Smooth muscle cell (in vitro differentiated cells): ENCODE data around the gene LCE3E. TPM values are rescaled to one million over a fixed set of nuclear protein-coding genes. Genes with fewer than 3 reads are reported as not detected.

Source experiments
- DNase-seq: peaks from one replicate; lab custom pipeline; 2025; ENCODE audit not compliant: unreplicated experiment; lab: John Stamatoyannopoulos, UW
- H2AFZ ChIP-seq: fragments of 200-600 bp; sonication (generic); 2 replicates; pipeline ENCODE4 v1.6.0; 2016; ENCODE audit warnings: antibody characterized with exemption, low read depth, mild to moderate bottlenecking
- H3F3A ChIP-seq: fragments of 200-600 bp; sonication (generic); 2 replicates; pipeline ENCODE4 v1.6.0; 2017; ENCODE audit warnings: antibody characterized with exemption, low read depth
- H3K27ac ChIP-seq: fragments of 200-600 bp; sonication (generic); 2 replicates; pipeline ENCODE4 v1.5.1; 2016; ENCODE audit warnings: low read depth, mild to moderate bottlenecking
- H3K27me3 ChIP-seq: fragments of 200-600 bp; sonication (generic); 2 replicates; pipeline ENCODE4 v1.6.1; 2016; ENCODE audit warnings: low read depth, mild to moderate bottlenecking
- H3K36me3 ChIP-seq: fragments of 200-600 bp; sonication (generic); 2 replicates; pipeline ENCODE4 v1.5.1; 2016; ENCODE audit warnings: low read depth
- H3K4me1 ChIP-seq: fragments of 200-600 bp; sonication (generic); 2 replicates; pipeline ENCODE4 v1.5.1; 2016; ENCODE audit warnings: low read depth
- H3K4me2 ChIP-seq: fragments of 200-600 bp; sonication (generic); 2 replicates; pipeline ENCODE4 v1.6.0; 2016; ENCODE audit warnings: mild to moderate bottlenecking
- H3K4me3 ChIP-seq: fragments of 200-600 bp; sonication (generic); 2 replicates; pipeline ENCODE4 v1.5.1; 2016; ENCODE audit warnings: mild to moderate bottlenecking
- H3K79me2 ChIP-seq: fragments of 200-600 bp; sonication (generic); 2 replicates; pipeline ENCODE4 v1.6.0; 2016; ENCODE audit warnings: low read depth, mild to moderate bottlenecking
- H3K9ac ChIP-seq: fragments of 200-600 bp; sonication (generic); 2 replicates; pipeline ENCODE4 v1.6.0; 2016; ENCODE audit warnings: low read depth
- H3K9me3 ChIP-seq: fragments of 200-600 bp; sonication (generic); replicated peaks from 2 replicates; pipeline ENCODE4 v1.5.1; 2016; ENCODE audit warnings: low read depth
- H4K20me1 ChIP-seq: fragments of 200-600 bp; sonication (generic); 2 replicates; pipeline ENCODE4 v1.6.0; 2016; ENCODE audit warnings: low read depth
- CTCF ChIP-seq: fragments of 200-600 bp; sonication (generic); IDR thresholded peaks from 2 replicates; pipeline ENCODE4 v1.5.1; 2017; ENCODE audit warnings: borderline replicate concordance, mild to moderate bottlenecking, antibody characterized with exemption; ENCODE audit not compliant: insufficient read depth, poor library complexity, severe bottlenecking
- WGBS: methylation state at CpG from one replicate; pipeline ENCODE4 v1.1.7; 2016; ENCODE audit warnings: low lambda C conversion rate; 5-methylcytosine and 5-hydroxymethylcytosine counted together
- polyA plus RNA-seq: library from polyadenylated mRNA; unstranded; fragments of >200 nt; fragmentation: Nextera tagmentation; extraction: Ambion mirVana; gene quantifications from 2 replicates; pipeline ENCODE4 v1.2.1, GENCODE V29; 2016
- small RNA-seq: library from RNA; depleted of rRNA; stranded (forward); fragments of <200 nt; gene quantifications from one replicate; pipeline ENCODE3, GENCODE V24; 2014
- total RNA-seq: library from RNA; depleted of rRNA; stranded (reverse); fragments of >200 nt; gene quantifications from 2 replicates; pipeline ENCODE4 v1.2.3, GENCODE V29; 2014

Gene LCE3E
- total and polyA plus RNA-seq, 2 experiments from 2014 or later: not detected

GRCh38 chr1:152519851-152520250 lies 46.7 kb downstream of the LCE3E start:
- WGBS: 52% methylated on average over 1 of the region's 1 CpG
- H3K27ac ChIP-seq: no peak overlapping the region
- peaks cover 6% of the 10 kb centered on the region for H3K9me3 ChIP-seq
- no peaks in the 10 kb centered on the region for H3K4me1 ChIP-seq
- TF ChIP-seq CTCF: no peak
- no peak overlapping the region for H2AFZ ChIP-seq
- no peak for DNase-seq
- H3K9ac ChIP-seq: no peak overlapping the region
- no peak overlapping the region for H3K4me3 ChIP-seq
- H3F3A ChIP-seq: no peaks in the 10 kb centered on the region
- no peaks in the 10 kb centered on the region for H3K79me2 ChIP-seq
- no peaks in the 10 kb centered on the region for H3K36me3 ChIP-seq
- H3K27me3 ChIP-seq: no peaks in the 10 kb centered on the region
- H4K20me1 ChIP-seq: no peaks in the 10 kb centered on the region
- H3K4me2 ChIP-seq: no peak overlapping the region

GRCh38 chr1:152517237-152517811 lies 49.3 kb downstream of the LCE3E start:
- Histone ChIP-seq H2AFZ (no peak overlapping the region), H3K4me2 (no peak overlapping the region), H3K27me3 (no peaks in the 10 kb centered on the region), H3K36me3 (no peaks in the 10 kb centered on the region), H3K9ac (no peak overlapping the region), H3K4me1 (no peaks in the 10 kb centered on the region), H3K9me3 (peaks cover 3% of the 10 kb centered on the region), H3K4me3 (no peak overlapping the region), H3K27ac (no peak overlapping the region), H4K20me1 (no peaks in the 10 kb centered on the region), H3F3A (no peaks in the 10 kb centered on the region), H3K79me2 (no peaks in the 10 kb centered on the region)
- no peak for DNase-seq
- TF ChIP-seq CTCF: no peak
- 60% methylated on average over 7 of the region's 7 CpGs for WGBS

GRCh38 chr1:152516082-152516481 lies 50.5 kb downstream of the LCE3E start:
- H4K20me1 ChIP-seq: no peaks in the 10 kb centered on the region
- H3K4me3 ChIP-seq: no peak overlapping the region
- no peaks in the 10 kb centered on the region for H3F3A ChIP-seq
- no peaks in the 10 kb centered on the region for H3K79me2 ChIP-seq
- no peak overlapping the region for H2AFZ ChIP-seq
- WGBS: 77% methylated on average over 7 of the region's 7 CpGs
- no peak for DNase-seq
- no peaks in the 10 kb centered on the region for H3K36me3 ChIP-seq
- H3K27ac ChIP-seq: no peak overlapping the region
- no peaks in the 10 kb centered on the region for H3K27me3 ChIP-seq
- H3K4me2 ChIP-seq: no peak overlapping the region
- TF ChIP-seq CTCF: no peak
- H3K4me1 ChIP-seq: no peaks in the 10 kb centered on the region
- H3K9ac ChIP-seq: no peak overlapping the region
- H3K9me3 ChIP-seq: no peaks in the 10 kb centered on the region

Small RNAs within 50 kb of the gene (small RNA-seq; reads per million reads assigned to genes)
- not detected for gene LCE3B

Other genes with a start within 250 kb of the LCE3E start
- gene FLG, start 241.5 kb downstream of the LCE3E start, total RNA-seq: not detected in 2 replicates
- gene FLG, start 241.5 kb downstream of the LCE3E start, polyA plus RNA-seq: not detected in 2 replicates
- gene FLG2, start 206.8 kb downstream of the LCE3E start, total RNA-seq: not detected in 2 replicates
- gene FLG2, start 206.8 kb downstream of the LCE3E start, polyA plus RNA-seq: not detected in 2 replicates
- gene CRNN, start 152.5 kb downstream of the LCE3E start, total RNA-seq: not detected in 2 replicates
- not detected in 2 replicates for gene CRNN, start 152.5 kb downstream of the LCE3E start, polyA plus RNA-seq
- not detected in 2 replicates for gene LCE5A, start 56.0 kb downstream of the LCE3E start, total RNA-seq
- not detected in 2 replicates for gene LCE5A, start 56.0 kb downstream of the LCE3E start, polyA plus RNA-seq
- gene CRCT1, start 52.3 kb downstream of the LCE3E start, total RNA-seq: not detected in 2 replicates
- gene CRCT1, start 52.3 kb downstream of the LCE3E start, polyA plus RNA-seq: not detected in 2 replicates
- not detected in 2 replicates for gene LCE3D, start 13.7 kb upstream of the LCE3E start, total RNA-seq
- not detected in 2 replicates for gene LCE3D, start 13.7 kb upstream of the LCE3E start, polyA plus RNA-seq
- not detected in 2 replicates for gene LCE3C, start 33.5 kb upstream of the LCE3E start, total RNA-seq
- gene LCE3C, start 33.5 kb upstream of the LCE3E start, polyA plus RNA-seq: not detected in 2 replicates
- gene LCE3B, start 47.0 kb upstream of the LCE3E start, total RNA-seq: not detected in 2 replicates
- not detected in 2 replicates for gene LCE3B, start 47.0 kb upstream of the LCE3E start, polyA plus RNA-seq
- gene LCE3A, start 56.3 kb upstream of the LCE3E start, total RNA-seq: not detected in 2 replicates
- gene LCE3A, start 56.3 kb upstream of the LCE3E start, polyA plus RNA-seq: not detected in 2 replicates
- gene LCE2D, start 96.6 kb upstream of the LCE3E start, total RNA-seq: not detected in 2 replicates
- gene LCE2D, start 96.6 kb upstream of the LCE3E start, polyA plus RNA-seq: not detected in 2 replicates
- gene LCE2C, start 108.5 kb upstream of the LCE3E start, total RNA-seq: not detected in 2 replicates
- gene LCE2C, start 108.5 kb upstream of the LCE3E start, polyA plus RNA-seq: not detected in 2 replicates
- gene LCE2B, start 119.3 kb upstream of the LCE3E start, total RNA-seq: not detected in 2 replicates
- not detected in 2 replicates for gene LCE2B, start 119.3 kb upstream of the LCE3E start, polyA plus RNA-seq
- gene LCE2A, start 131.6 kb upstream of the LCE3E start, total RNA-seq: not detected in 2 replicates
- not detected in 2 replicates for gene LCE2A, start 131.6 kb upstream of the LCE3E start, polyA plus RNA-seq
- gene LCE4A, start 141.4 kb upstream of the LCE3E start, total RNA-seq: not detected in 2 replicates
- not detected in 2 replicates for gene LCE4A, start 141.4 kb upstream of the LCE3E start, polyA plus RNA-seq
- not detected in 2 replicates for gene KPRP, start 191.2 kb upstream of the LCE3E start, total RNA-seq
- gene KPRP, start 191.2 kb upstream of the LCE3E start, polyA plus RNA-seq: not detected in 2 replicates
- gene LCE1F, start 208.4 kb upstream of the LCE3E start, total RNA-seq: not detected in 2 replicates
- not detected in 2 replicates for gene LCE1F, start 208.4 kb upstream of the LCE3E start, polyA plus RNA-seq
- gene LCE1E, start 219.5 kb upstream of the LCE3E start, total RNA-seq: not detected in 2 replicates
- not detected in 2 replicates for gene LCE1E, start 219.5 kb upstream of the LCE3E start, polyA plus RNA-seq
- not detected in 2 replicates for gene LCE1D, start 229.9 kb upstream of the LCE3E start, total RNA-seq
- not detected in 2 replicates for gene LCE1D, start 229.9 kb upstream of the LCE3E start, polyA plus RNA-seq
- gene LCE1C, start 239.9 kb upstream of the LCE3E start, total RNA-seq: not detected in 2 replicates
- gene LCE1C, start 239.9 kb upstream of the LCE3E start, polyA plus RNA-seq: not detected in 2 replicates
- not detected in 2 replicates for gene LCE1B, start 245.2 kb upstream of the LCE3E start, total RNA-seq
- gene LCE1B, start 245.2 kb upstream of the LCE3E start, polyA plus RNA-seq: not detected in 2 replicates